NT2/D1 (cell line): Measurements from ENCODE around the gene HPCA.

Experiments
- DNase-seq: peaks from one replicate; pipeline ENCODE4 v3.0.0-alpha.2; 2011; ENCODE audit warnings: low read depth, low spot score
- H3K27me3 ChIP-seq: 2 replicates; pipeline ENCODE4 v1.6.0; 2011; ENCODE audit warnings: mild to moderate bottlenecking; ENCODE audit not compliant: insufficient read length, insufficient read depth
- H3K36me3 ChIP-seq: 2 replicates; pipeline ENCODE4 v1.6.1; 2011; ENCODE audit warnings: mild to moderate bottlenecking, low read length, mixed read lengths; ENCODE audit not compliant: insufficient read depth, insufficient read length
- H3K4me1 ChIP-seq: 2 replicates; pipeline ENCODE4 v1.5.1; 2011; ENCODE audit not compliant: insufficient read depth, insufficient read length
- H3K4me3 ChIP-seq: 2 replicates; pipeline ENCODE4 v1.5.1; 2011; ENCODE audit warnings: low read depth; ENCODE audit not compliant: insufficient read length
- H3K9ac ChIP-seq: 2 replicates; pipeline ENCODE4 v1.6.0; 2011; ENCODE audit warnings: low read depth; ENCODE audit not compliant: insufficient read length
- H3K9me3 ChIP-seq: 2 replicates; pipeline ENCODE4 v1.5.1; 2011; ENCODE audit warnings: mild to moderate bottlenecking, low read length; ENCODE audit not compliant: insufficient read depth
- SUZ12 ChIP-seq: IDR thresholded peaks from 2 replicates; pipeline ENCODE4 v1.6.1; 2011; ENCODE audit not compliant: insufficient read length, insufficient read depth; ENCODE audit errors: extremely low read depth
- YY1 ChIP-seq: IDR thresholded peaks from 2 replicates; pipeline ENCODE4 v1.6.1; 2011; ENCODE audit not compliant: insufficient read length, insufficient read depth
- ZNF274 ChIP-seq: IDR thresholded peaks from 2 replicates; pipeline ENCODE4 v1.6.1; 2011; ENCODE audit warnings: mild to moderate bottlenecking, low read depth, low read length

The HPCA gene

DNA sequence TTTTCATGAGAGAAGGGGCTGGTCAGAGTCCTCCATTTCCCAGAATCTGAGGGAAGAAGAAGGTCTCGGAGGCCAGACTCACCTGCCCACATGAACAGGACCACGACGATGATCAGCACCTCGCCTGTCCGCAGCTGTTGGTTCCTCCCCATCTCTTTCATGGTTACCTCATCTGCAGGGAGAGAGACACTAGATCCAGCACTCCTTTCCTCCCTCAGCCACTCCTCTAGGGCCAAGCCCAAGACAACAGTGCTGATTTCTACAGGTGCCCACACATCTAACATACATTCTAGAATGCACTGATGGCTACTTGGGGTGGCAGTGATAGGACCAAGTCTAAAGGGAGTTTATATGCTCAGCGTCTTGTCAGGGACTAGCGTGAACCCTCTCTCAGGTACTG lies 18.6 kb upstream of the HPCA start:
- H3K36me3 ChIP-seq, result peaks cover 16% of the 10 kb centered on the region
- DNase-seq, result no peak
- no peaks in the 10 kb centered on the region for H3K9me3 ChIP-seq
- TF ChIP-seq ZNF274 (no peak), YY1 (no peak), SUZ12 (no peak)
- H3K4me1 ChIP-seq, result peaks cover 15% of the 10 kb centered on the region
- no peak overlapping the region for H3K9ac ChIP-seq
- peaks cover 32% of the 10 kb centered on the region for H3K27me3 ChIP-seq
- no peak overlapping the region for H3K4me3 ChIP-seq

DNA sequence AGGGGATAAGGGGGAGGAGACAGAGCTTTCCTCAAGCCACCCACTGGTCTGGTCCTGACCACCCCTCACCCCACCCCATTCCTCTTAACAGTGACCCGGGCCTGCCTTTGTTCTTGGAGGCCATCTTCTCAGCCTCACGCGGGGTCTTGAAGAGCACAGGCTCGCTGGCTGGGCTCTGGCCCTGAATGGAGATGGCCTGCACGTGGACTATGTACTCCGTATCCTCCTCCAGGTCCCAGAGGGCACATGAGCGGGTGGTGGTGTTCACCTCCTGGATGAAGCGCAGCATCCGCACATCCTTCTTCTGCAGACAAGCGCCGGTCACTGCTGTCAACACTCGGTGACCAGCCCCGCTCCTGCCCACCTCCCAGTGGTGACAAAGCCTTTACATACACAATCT lies 18.2 kb upstream of the HPCA start:
- peaks cover 12% of the 10 kb centered on the region for H3K36me3 ChIP-seq
- H3K4me3 ChIP-seq, result no peak overlapping the region
- TF ChIP-seq ZNF274 (no peak), YY1 (no peak), SUZ12 (no peak)
- H3K4me1 ChIP-seq, result peaks cover 15% of the 10 kb centered on the region
- no peak overlapping the region for H3K9ac ChIP-seq
- no peak for DNase-seq
- no peaks in the 10 kb centered on the region for H3K9me3 ChIP-seq
- H3K27me3 ChIP-seq, result peaks cover 32% of the 10 kb centered on the region

DNA sequence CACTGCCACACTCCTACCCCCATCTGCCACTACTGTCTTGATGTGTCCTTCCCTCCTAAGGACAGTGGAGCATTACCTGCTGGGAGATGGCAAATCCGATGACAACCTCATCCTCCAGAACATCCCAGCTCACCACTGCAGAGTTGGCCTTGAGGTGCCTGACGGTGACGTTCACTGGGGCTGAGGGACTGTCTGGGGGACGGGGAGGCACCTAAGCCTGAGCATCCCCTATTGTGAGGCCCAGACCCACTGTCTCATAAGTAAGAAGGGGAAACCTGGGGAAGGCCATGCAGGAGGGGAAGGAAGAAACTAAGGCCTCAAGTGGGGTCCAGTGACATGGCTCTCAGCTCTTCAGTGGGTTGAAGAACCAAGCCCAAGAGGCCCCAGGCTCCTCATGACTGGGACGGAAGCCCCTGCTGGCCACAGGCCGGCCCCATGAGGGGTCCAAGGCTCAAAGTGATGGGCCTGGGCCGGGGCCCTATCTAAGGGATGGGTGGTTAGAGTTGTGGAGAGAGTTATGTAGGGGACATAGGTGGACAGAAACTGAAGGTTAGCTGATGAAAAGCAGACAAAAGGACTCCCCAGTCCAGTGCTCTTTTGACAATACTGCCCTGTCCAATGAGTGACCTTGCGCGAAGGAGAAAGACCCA lies 17.4 kb upstream of the HPCA start:
- TF ChIP-seq SUZ12 (peak; percentile 31), ZNF274 (no peak)
- no peaks in the 10 kb centered on the region for H3K9me3 ChIP-seq
- no peak overlapping the region for H3K4me3 ChIP-seq
- H3K27me3 ChIP-seq, result peaks cover 32% of the 10 kb centered on the region
- DNase-seq, result no peak
- H3K4me1 ChIP-seq, result peaks cover 15% of the 10 kb centered on the region
- H3K36me3 ChIP-seq, result peaks cover 7% of the 10 kb centered on the region
- no peak overlapping the region for H3K9ac ChIP-seq

DNA sequence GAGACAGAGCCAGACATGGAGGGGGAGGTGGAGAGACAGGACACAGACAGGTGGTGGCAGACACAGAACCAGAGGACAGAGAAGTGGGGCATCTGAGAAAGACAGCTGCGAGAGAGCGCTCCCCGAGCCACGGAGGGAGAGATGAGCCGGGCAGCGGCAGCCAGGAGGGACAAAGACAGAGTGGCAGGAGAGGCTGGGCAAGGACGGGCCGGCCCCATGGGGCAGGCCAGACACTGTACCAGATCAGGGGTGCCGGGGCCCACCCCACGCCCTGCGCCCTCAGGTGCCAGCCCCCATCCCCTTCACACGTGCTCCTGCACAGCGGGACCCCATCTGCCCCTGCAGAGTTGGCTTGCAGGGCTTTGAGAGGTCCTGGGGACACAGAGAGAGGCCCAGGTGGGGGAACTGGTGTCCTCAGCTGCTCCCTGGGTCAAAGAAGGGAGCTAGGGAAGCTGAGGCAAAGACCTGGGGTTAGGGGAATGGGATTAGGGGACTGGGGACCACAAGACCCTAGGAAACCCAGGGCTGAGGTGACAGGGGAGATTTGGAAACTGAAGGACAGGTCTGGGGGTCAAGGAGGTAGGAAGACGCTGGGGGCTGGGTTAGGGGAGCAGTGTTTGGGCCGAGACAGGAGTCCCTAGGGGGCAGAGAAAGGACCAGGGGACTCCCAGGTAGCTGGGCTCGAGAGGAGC lies 16.2 kb upstream of the HPCA start:
- Histone ChIP-seq H3K9ac (peak overlapping the region; percentile 58), H3K4me3 (peak overlapping the region; percentile 17), H3K9me3 (no peaks in the 10 kb centered on the region), H3K36me3 (no peaks in the 10 kb centered on the region), H3K4me1 (peaks cover 15% of the 10 kb centered on the region), H3K27me3 (peaks cover 32% of the 10 kb centered on the region)
- no peak for DNase-seq
- TF ChIP-seq YY1 (no peak), ZNF274 (no peak), SUZ12 (no peak)

DNA sequence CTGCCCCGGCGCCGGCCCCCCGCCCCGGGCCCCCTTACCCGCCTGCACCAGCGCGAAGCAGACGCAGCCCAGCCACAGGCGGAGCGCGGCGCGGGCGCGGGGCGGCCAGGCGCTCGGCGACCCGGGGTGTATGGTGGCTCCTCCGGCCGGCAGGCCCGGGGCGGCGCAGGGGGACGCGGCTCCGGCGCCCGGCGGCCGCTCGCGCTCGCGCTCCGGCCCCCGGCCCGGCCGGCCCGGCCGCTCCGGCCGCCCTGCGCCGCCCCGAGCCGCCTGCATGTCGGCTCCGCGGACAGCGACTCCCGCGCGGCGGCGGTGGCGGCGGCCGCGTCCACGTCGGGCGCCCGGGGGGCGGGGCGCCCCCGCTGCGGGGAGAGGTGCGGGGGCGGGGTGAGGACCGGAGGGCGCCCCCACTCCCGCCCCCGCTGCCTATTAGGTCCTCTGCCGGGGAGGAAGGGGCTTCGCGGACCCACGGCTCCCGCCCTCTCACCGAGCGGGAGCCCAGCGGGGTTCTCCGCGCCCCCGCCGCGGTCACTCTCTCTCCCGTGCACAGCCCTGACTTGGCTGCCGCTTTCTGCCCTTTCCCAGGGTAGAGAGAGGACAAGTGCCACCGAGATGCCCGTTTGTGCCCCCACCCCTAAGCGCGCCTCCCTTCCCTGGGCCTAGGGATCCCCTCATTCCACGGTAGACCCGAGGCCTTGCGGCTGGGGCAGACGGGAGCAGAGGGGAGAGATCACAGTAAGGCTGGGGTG lies 15.5 kb upstream of the HPCA start, which contains the start of gene FNDC5:
Gene FNDC5 (minus strand): TSS at position 298 of the 749 bp plus-strand sequence.
- H3K9me3 ChIP-seq, result no peaks in the 10 kb centered on the region
- no peaks in the 10 kb centered on the region for H3K36me3 ChIP-seq
- H3K9ac ChIP-seq, result peak within 1 kb of the TSS; percentile 78
- TF ChIP-seq ZNF274 (no peak), YY1 (no peak), SUZ12 (no peak)
- H3K27me3 ChIP-seq, result peaks cover 32% of the 10 kb centered on the region
- H3K4me1 ChIP-seq, result peaks cover 21% of the 10 kb centered on the region
- peak; percentile 46 for DNase-seq
- peak within 1 kb of the TSS; percentile 43 for H3K4me3 ChIP-seq

GRCh38 chr1:32871364-32872191 lies 14.7 kb upstream of the HPCA start:
- Histone ChIP-seq H3K9ac (peak overlapping the region; percentile 78), H3K4me3 (peak overlapping the region; percentile 43), H3K27me3 (peaks cover 32% of the 10 kb centered on the region), H3K9me3 (no peaks in the 10 kb centered on the region), H3K4me1 (peaks cover 23% of the 10 kb centered on the region), H3K36me3 (no peaks in the 10 kb centered on the region)
- no peak for TF ChIP-seq ZNF274
- no peak for TF ChIP-seq SUZ12
- no peak for TF ChIP-seq YY1
- no peak for DNase-seq

DNA sequence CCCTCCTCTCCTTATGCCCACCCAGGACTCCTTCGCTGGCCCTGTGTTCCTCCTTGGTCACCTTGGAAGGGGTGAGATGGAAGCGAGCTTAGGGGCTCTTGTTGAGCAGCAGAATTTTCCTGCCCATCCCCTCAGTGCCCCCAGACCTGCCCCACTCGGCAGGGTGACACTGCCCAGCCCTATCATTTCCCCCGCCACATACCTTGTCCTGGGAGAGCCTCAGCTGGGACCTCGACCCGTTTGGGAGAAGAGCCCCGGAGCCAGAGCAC lies 14.2 kb upstream of the HPCA start:
- H3K36me3 ChIP-seq, result no peaks in the 10 kb centered on the region
- TF ChIP-seq SUZ12 (no peak), YY1 (no peak), ZNF274 (no peak)
- no peak overlapping the region for H3K9ac ChIP-seq
- peaks cover 27% of the 10 kb centered on the region for H3K4me1 ChIP-seq
- no peaks in the 10 kb centered on the region for H3K9me3 ChIP-seq
- peak overlapping the region; percentile 16 for H3K4me3 ChIP-seq
- peaks cover 32% of the 10 kb centered on the region for H3K27me3 ChIP-seq
- no peak for DNase-seq
